H1 (cell line): Measurements from ENCODE around the gene CELF4. TPM values are rescaled to one million over a fixed set of nuclear protein-coding genes. Genes with fewer than 3 reads are reported as not detected.
A peak's percentile ranks its signal among the peaks of the same experiment; 100 is the strongest.

Experiments used
- CTCF ChIA-PET: fragments of 300-600 bp; sonication (Branson Sonifier 250); formaldehyde crosslinking; loops from one replicate; lab custom pipeline; 2021; ENCODE audit not compliant: partially characterized antibody; lab: Charles Lee
- POLR2A ChIA-PET: fragments of 300-600 bp; sonication (Branson Sonifier 250); formaldehyde crosslinking; loops from one replicate; lab custom pipeline; 2021; ENCODE audit warnings: inconsistent platforms; ENCODE audit not compliant: partially characterized antibody; lab: Charles Lee
- DNase-seq, 2 experiments: peaks; one replicate each; pipeline versions ENCODE4 v3.0.0 to v3.0.0-alpha.2; 2010 to 2022; ENCODE audit warnings: low spot score in 2 of 2, low read depth in 1 of 2, mixed read lengths in 1 of 2
- FAIRE-seq: peaks from 2 replicates; lab custom pipeline; 2011; peaks lifted over from hg19 to GRCh38; lab: Jason Lieb, UNC
- H2AFZ ChIP-seq: 2 replicates; pipeline ENCODE4 v1.8.1; 2012; ENCODE audit warnings: low read length, inconsistent platforms
- H2AK5ac ChIP-seq: 2 replicates; pipeline ENCODE4 v1.6.1; 2013; ENCODE audit warnings: low read depth, low read length
- H2BK120ac ChIP-seq: replicated peaks from 2 replicates; pipeline ENCODE3; 2013; ENCODE audit warnings: low read depth, low read length, inconsistent platforms
- H2BK12ac ChIP-seq: 2 replicates; pipeline ENCODE4 v1.6.1; 2013; ENCODE audit warnings: low read depth, low read length
- H2BK15ac ChIP-seq: 2 replicates; pipeline ENCODE4 v1.6.1; 2013; ENCODE audit warnings: low read length
- H2BK20ac ChIP-seq: 2 replicates; pipeline ENCODE4 v1.6.1; 2013; ENCODE audit warnings: low read length
- H2BK5ac ChIP-seq: 2 replicates; pipeline ENCODE4 v1.6.1; 2013; ENCODE audit warnings: low read depth, low read length
- H3K14ac ChIP-seq: 2 replicates; pipeline ENCODE4 v1.6.1; 2013; ENCODE audit warnings: inconsistent platforms; ENCODE audit not compliant: insufficient read length
- H3K18ac ChIP-seq: 2 replicates; pipeline ENCODE4 v1.6.1; 2013; ENCODE audit warnings: low read length; ENCODE audit errors: extremely low read depth
- H3K23ac ChIP-seq: 2 replicates; pipeline ENCODE4 v1.6.1; 2013; ENCODE audit warnings: inconsistent platforms; ENCODE audit not compliant: insufficient read length
- H3K23me2 ChIP-seq: 2 replicates; pipeline ENCODE4 v1.6.1; 2013; ENCODE audit warnings: low read depth, low read length
- H3K27ac ChIP-seq: 2 replicates; pipeline ENCODE4 v1.6.1; 2011; ENCODE audit warnings: low read depth, low read length, inconsistent platforms
- H3K27me3 ChIP-seq, 4 experiments: replicated peaks in 1 of 4; 1 replicate in 1 of 4; 2 replicates in 3 of 4; pipeline versions ENCODE4 v1.6.1 to v1.8.1; 2011 to 2013; ENCODE audit warnings: low read length in 3 of 4, mild to moderate bottlenecking in 3 of 4, inconsistent platforms in 2 of 4, mixed read lengths in 2 of 4, moderate library complexity in 1 of 4; ENCODE audit not compliant: control insufficient read depth in 3 of 4, insufficient read depth in 3 of 4; ENCODE audit errors: extremely low read depth in 1 of 4
- H3K36me3 ChIP-seq, 4 experiments: 2 replicates each; pipeline versions ENCODE4 v1.6.1 to v1.8.1; 2011 to 2013; ENCODE audit warnings: mild to moderate bottlenecking in 4 of 4, low read length in 3 of 4, moderate library complexity in 2 of 4, control low read depth in 1 of 4, inconsistent platforms in 1 of 4; ENCODE audit not compliant: insufficient read depth in 4 of 4, control insufficient read depth in 2 of 4
- H3K4ac ChIP-seq: replicated peaks from 2 replicates; pipeline ENCODE3; 2013; ENCODE audit warnings: low read length, low read depth, mixed read lengths, inconsistent platforms; ENCODE audit not compliant: insufficient read length
- H3K4me1 ChIP-seq, 4 experiments: replicated peaks in 1 of 4; 1 replicate in 1 of 4; 2 replicates in 3 of 4; pipeline versions ENCODE4 v1.6.1 to v1.8.1; 2011 to 2013; ENCODE audit warnings: low read length in 3 of 4, inconsistent platforms in 2 of 4, mixed read lengths in 1 of 4; ENCODE audit not compliant: insufficient read depth in 4 of 4, control insufficient read depth in 3 of 4
- H3K4me2 ChIP-seq, 2 experiments: 2 replicates each; pipeline versions ENCODE4 v1.6.1 to v1.8.1; 2011 to 2013; ENCODE audit warnings: low read depth in 2 of 2, low read length in 2 of 2, control low read depth in 1 of 2, inconsistent platforms in 1 of 2, mild to moderate bottlenecking in 1 of 2; ENCODE audit not compliant: insufficient read depth in 1 of 2
- H3K4me3 ChIP-seq, 4 experiments: fragments of 200-600, 300-600 bp in 1 of 4; sonication (generic), shearing (Covaris generic), sonication (Bioruptor Twin) in 1 of 4; 2 replicates each; pipeline versions ENCODE4 v1.5.1 to v1.8.1; 2011 to 2016; ENCODE audit warnings: low read length in 4 of 4, low read depth in 3 of 4, control low read depth in 2 of 4, inconsistent platforms in 2 of 4, mild to moderate bottlenecking in 2 of 4, mixed read lengths in 1 of 4, moderate library complexity in 1 of 4; ENCODE audit not compliant: insufficient read depth in 2 of 4; ENCODE audit errors: extremely low read depth in 1 of 4
- H3K56ac ChIP-seq: replicated peaks from 2 replicates; pipeline ENCODE3; 2013; ENCODE audit warnings: low read depth, mild to moderate bottlenecking, mixed read lengths, low read length, inconsistent platforms; ENCODE audit not compliant: insufficient read length
- H3K79me1 ChIP-seq: 2 replicates; pipeline ENCODE4 v1.6.1; 2013; ENCODE audit warnings: low read depth, low read length, control low read depth
- H3K79me2 ChIP-seq, 2 experiments: 2 replicates each; pipeline versions ENCODE4 v1.6.1 to v1.8.1; 2012 to 2013; ENCODE audit warnings: low read length in 2 of 2, mild to moderate bottlenecking in 2 of 2, inconsistent platforms in 1 of 2; ENCODE audit not compliant: insufficient read depth in 2 of 2, control insufficient read depth in 1 of 2
- H3K9ac ChIP-seq, 4 experiments: replicated peaks in 1 of 4; 1 replicate in 1 of 4; 2 replicates in 3 of 4; pipeline versions ENCODE4 v1.6.1 to v1.8.1; 2011 to 2013; ENCODE audit warnings: low read depth in 3 of 4, low read length in 3 of 4, control low read depth in 2 of 4, mild to moderate bottlenecking in 2 of 4, moderate library complexity in 2 of 4, inconsistent platforms in 1 of 4; ENCODE audit errors: extremely low read depth in 1 of 4
- H3K9me3 ChIP-seq, 2 experiments: 2 replicates each; pipeline versions ENCODE4 v1.6.1 to v1.8.1; 2012 to 2013; ENCODE audit warnings: mild to moderate bottlenecking in 2 of 2, moderate library complexity in 2 of 2, control low read depth in 1 of 2, inconsistent platforms in 1 of 2, low read depth in 1 of 2, low read length in 1 of 2, mixed read lengths in 1 of 2; ENCODE audit not compliant: insufficient read depth in 2 of 2
- H4K20me1 ChIP-seq, 2 experiments: replicated peaks in 1 of 2; 2 replicates each; pipeline versions ENCODE3 to v1.8.1; 2011 to 2013; ENCODE audit warnings: inconsistent platforms in 2 of 2, low read length in 2 of 2, mild to moderate bottlenecking in 1 of 2; ENCODE audit not compliant: insufficient read depth in 2 of 2, control insufficient read depth in 1 of 2
- H4K5ac ChIP-seq: 2 replicates; pipeline ENCODE4 v1.6.1; 2013; ENCODE audit warnings: low read length, low read depth, mixed read lengths, inconsistent platforms; ENCODE audit not compliant: insufficient read length
- H4K8ac ChIP-seq: 2 replicates; pipeline ENCODE4 v1.8.0; 2013; ENCODE audit warnings: mild to moderate bottlenecking, moderate library complexity, low read length, inconsistent platforms; ENCODE audit not compliant: insufficient read depth; ENCODE audit errors: extremely low read depth
- H4K91ac ChIP-seq: replicated peaks from 2 replicates; pipeline ENCODE3; 2013; ENCODE audit warnings: low read length, mixed read lengths, inconsistent platforms; ENCODE audit not compliant: insufficient read length
- BRCA1 ChIP-seq: IDR thresholded peaks from 2 replicates; pipeline ENCODE4 v1.6.1; 2012; ENCODE audit warnings: low read depth, low read length, improper control_type of control experiment
- CTCF ChIP-seq, 3 experiments: IDR thresholded peaks; 1 replicate in 2 of 3; 2 replicates in 1 of 3; pipeline versions ENCODE4 v1.5.1 to v1.6.1; 2011; ENCODE audit warnings: low read length in 3 of 3, mild to moderate bottlenecking in 3 of 3, inconsistent platforms in 2 of 3, low read depth in 1 of 3, moderate library complexity in 1 of 3; ENCODE audit not compliant: insufficient read depth in 1 of 3; ENCODE audit errors: control extremely low read depth in 1 of 3
- GABPA ChIP-seq: IDR thresholded peaks from 2 replicates; pipeline ENCODE4 v1.6.1; 2011; ENCODE audit warnings: mild to moderate bottlenecking, low read length, moderate library complexity, borderline replicate concordance; ENCODE audit not compliant: insufficient read depth
- RAD21 ChIP-seq, 2 experiments: IDR thresholded peaks in 1 of 2; conservative IDR thresholded peaks in 1 of 2; 2 replicates each; pipeline ENCODE4 v1.6.1; 2011; ENCODE audit warnings: low read depth in 2 of 2, low read length in 2 of 2, improper control_type of control experiment in 1 of 2, inconsistent platforms in 1 of 2, mild to moderate bottlenecking in 1 of 2, moderate library complexity in 1 of 2
- RXRA ChIP-seq: IDR thresholded peaks from 2 replicates; pipeline ENCODE4 v1.6.1; 2011; ENCODE audit warnings: low read depth, mild to moderate bottlenecking, low read length, moderate library complexity; ENCODE audit not compliant: insufficient read depth
- SAP30 ChIP-seq: fragments of 300-600 bp; sonication (generic); IDR thresholded peaks from 2 replicates; pipeline ENCODE4 v1.7.1; 2012; ENCODE audit warnings: low read length, moderate library complexity, mild to moderate bottlenecking, inconsistent platforms; ENCODE audit not compliant: insufficient read depth, insufficient replicate concordance
- WGBS, 2 experiments: shearing (Covaris generic) in 1 of 2; methylation state at CpG; one replicate each; pipeline versions ENCODE4 v1.1.6 to v1.1.7; 2013 to 2015; ENCODE audit warnings: low lambda C conversion rate in 2 of 2, mixed read lengths in 2 of 2, inconsistent platforms in 1 of 2, low coverage in 1 of 2, missing lambda C conversion rate in 1 of 2; ENCODE audit not compliant: insufficient replicate concordance in 2 of 2, insufficient coverage in 1 of 2, insufficient read length in 1 of 2; ENCODE audit errors: extremely low coverage in 1 of 2, missing lambda C conversion rate in 1 of 2; 5-methylcytosine and 5-hydroxymethylcytosine counted together
- polyA plus RNA-seq, 7 experiments: library from polyadenylated mRNA; depleted of rRNA in 3 of 7; stranded (reverse) in 5 of 7; unstranded in 2 of 7; fragments of >200 nt in 5 of 7; fragments of 200-250 nt in 2 of 7; gene quantifications; 1 replicate in 5 of 7; 2 replicates in 1 of 7; 4 replicates in 1 of 7; pipeline versions ENCODE4 v1.2.1 to v1.2.3, GENCODE V29; 2011 to 2013; ENCODE audit warnings: missing spikeins in 2 of 7, mixed read lengths in 2 of 7
- total RNA-seq: library from RNA; stranded (reverse); fragmentation: NEBNext Ultra II Directional; extraction: Animal tissue kit (Norgen Biotek cat#: 25700); gene quantifications from 2 replicates; pipeline ENCODE4 v1.2.1, GENCODE V29; 2021

Gene CELF4
- total and polyA plus RNA-seq, 2 of the 8 experiments (the other 6 are each of a cell fraction or from before 2014, with no cell fraction given), result 1.6 to 3.4 TPM

DNA sequence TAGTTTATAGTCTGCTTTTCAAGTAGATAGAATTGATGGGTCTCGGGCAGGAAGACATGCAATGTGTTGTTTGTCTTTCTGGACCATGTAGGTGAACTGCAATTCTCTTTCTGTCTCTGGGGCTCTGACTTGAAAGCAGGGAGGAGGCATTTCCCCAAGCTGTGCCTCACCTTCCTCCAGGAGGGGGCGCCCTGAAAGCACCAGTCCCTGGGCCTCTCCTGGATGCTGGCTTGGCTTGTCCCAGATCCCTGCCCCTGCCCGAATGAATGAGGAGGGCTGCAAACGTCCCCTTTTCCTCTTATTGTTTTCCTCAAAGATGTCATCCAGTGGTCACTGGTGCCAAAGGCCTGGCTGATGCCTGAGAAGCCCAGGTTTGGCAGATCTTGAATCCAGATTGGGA is 270.6 kb downstream of the CELF4 start:
- ChIA-PET CTCF (interaction anchor here (0.6 to 4.0 kb wide), 23 partner anchors 8 to 353 kb away, joined by 3 to 26 read pairs (median 5); no protein-coding TSS in a partner anchor), POLR2A (no interaction called here)
- no peak overlapping the region for H2BK12ac ChIP-seq
- no peaks in the 10 kb centered on the region for H3K79me2 ChIP-seq
- H3K9ac ChIP-seq, result no peak overlapping the region
- no peak overlapping the region for H2BK20ac ChIP-seq
- no peak overlapping the region for H2AK5ac ChIP-seq
- H3K14ac ChIP-seq, result no peak overlapping the region
- FAIRE-seq (peak; percentile 76), DNase-seq (peak; percentile 46 to 94)
- H3K4me2 ChIP-seq, result no peak overlapping the region
- no peak overlapping the region for H2BK120ac ChIP-seq
- no peak overlapping the region for H2BK5ac ChIP-seq
- H3K23me2 ChIP-seq, result no peaks in the 10 kb centered on the region
- no peak overlapping the region for H3K27ac ChIP-seq
- no peak overlapping the region for H4K5ac ChIP-seq
- H3K27me3 ChIP-seq, result no peaks in the 10 kb centered on the region
- no peak overlapping the region for H3K18ac ChIP-seq
- no peak for TF ChIP-seq BRCA1
- no peak for TF ChIP-seq RXRA
- TF ChIP-seq RAD21 (IDR thresholded peaks at IDR 0.05 in 1 of 2, conservative IDR thresholded peaks at IDR 0.05 in 1 of 2; ENCODE audit: low read depth in 2 of 2, low read length in 2 of 2), result peak; percentile 72 to 78
- TF ChIP-seq CTCF (IDR thresholded peaks at IDR 0.05; ENCODE audit: control extremely low read depth in 1 of 3, insufficient read depth in 1 of 3, low read depth in 1 of 3, low read length in 3 of 3), result peak; percentile 87 to 93 (median 92)
- peak; percentile 57; the same call in 1 of the 2 replicates for TF ChIP-seq GABPA
- TF ChIP-seq SAP30, result peak; percentile 42
- TF ChIP-seq, all 59 proteins: peak for 4
- Histone ChIP-seq H3K79me1 (no peaks in the 10 kb centered on the region), H3K4me1 (no peaks in the 10 kb centered on the region; a peak in 1 of 7 replicates), H3K9me3 (no peaks in the 10 kb centered on the region), H3K36me3 (no peaks in the 10 kb centered on the region), H3K4ac (no peak overlapping the region), H2AFZ (no peak overlapping the region), H4K91ac (no peak overlapping the region), H3K23ac (no peak overlapping the region), H4K8ac (no peak overlapping the region; the same call in 1 of the 2 replicates), H3K4me3 (no peak overlapping the region), H2BK15ac (no peak overlapping the region), H3K56ac (no peak overlapping the region), H4K20me1 (peaks cover 0 to 2% of the 10 kb centered on the region in 2 experiments)
- WGBS, 2 experiments, result 27% methylated on average over 4 of the region's 4 CpGs; no CpG with 5 or more reads in 1 of the 2 experiments
